Endometrial microvascular endothelial cells (primary cell): ENCODE data around the gene ZBTB12. TPM values are rescaled to one million over a fixed set of nuclear protein-coding genes. Genes with fewer than 3 reads are reported as not detected.
"Not testable (repeated sequence)": the region's sequence is repeated elsewhere in the genome, so short reads cannot be mapped to it uniquely, and the experiment has no call there.

Source experiments
- in situ Hi-C: cut with HindIII; loops from 2 replicates; pipeline ENCODE4 v1.10.0; 2017; ENCODE audit warnings: low sequenced_read_pairs, low pct_unique_long_range_greater_than_20kb; ENCODE audit errors: inconsistent ontology term
- total RNA-seq: library from RNA; depleted of rRNA; stranded (reverse); fragments of >200 nt; gene quantifications from one replicate; pipeline ENCODE4 v1.2.3, GENCODE V29; 2015; ENCODE audit errors: inconsistent ontology term

Gene ZBTB12
- total RNA-seq, 1 donor from 2014 or later, result not detected

GRCh38 chr6:31927863-31928671 is 26.2 kb upstream of the ZBTB12 start:
- in situ Hi-C loops, result loop anchor here (25.0 kb wide), 1 partner anchor 184 kb away; the partner anchor contains the start of gene TNXB

- in situ Hi-C loops, result loop anchor here (25.0 kb wide), 1 partner anchor 185 kb away; the partner anchor contains the start of gene TNXB
Measured at GRCh38 chr6:31927242-31927862, 25.5 kb upstream of the ZBTB12 start, which contains the start of gene C2. C2 (plus strand) TSS chr6:31927717; CDS start chr6:31927753, 36 bp downstream.

- in situ Hi-C loops, result no loop called here
Measured at GRCh38 chr6:31922942-31923341, 21.1 kb upstream of the ZBTB12 start.

GRCh38 chr6:31920811-31921210 is 18.9 kb upstream of the ZBTB12 start:
- in situ Hi-C loops, result no loop called here

- in situ Hi-C loops, result no loop called here
Measured at GRCh38 chr6:31919624-31920303, 17.9 kb upstream of the ZBTB12 start.

GRCh38 chr6:31918069-31918720 is 16.3 kb upstream of the ZBTB12 start:
- in situ Hi-C loops, result no loop called here

- in situ Hi-C loops, result no loop called here
Measured at GRCh38 chr6:31915756-31916155, 13.9 kb upstream of the ZBTB12 start.

GRCh38 chr6:31915351-31915750 is 13.5 kb upstream of the ZBTB12 start:
- in situ Hi-C loops, result no loop called here

- in situ Hi-C loops, result no loop called here
Measured at GRCh38 chr6:31911826-31912585, 10.1 kb upstream of the ZBTB12 start.

- in situ Hi-C loops, result not testable (repeated sequence)
Measured at GRCh38 chr6:31909298-31909697, 7.4 kb upstream of the ZBTB12 start.

GRCh38 chr6:31908791-31909190 is 6.9 kb upstream of the ZBTB12 start:
- in situ Hi-C loops, result no loop called here

GRCh38 chr6:31908255-31908654 is 6.4 kb upstream of the ZBTB12 start:
- in situ Hi-C loops, result not testable (repeated sequence)

- in situ Hi-C loops, result no loop called here
Measured at GRCh38 chr6:31907158-31907813, 5.4 kb upstream of the ZBTB12 start.

- in situ Hi-C loops, result not testable (repeated sequence)
Measured at GRCh38 chr6:31906727-31907126, 4.8 kb upstream of the ZBTB12 start.

- in situ Hi-C loops, result no loop called here
Measured at GRCh38 chr6:31906122-31906521, 4.2 kb upstream of the ZBTB12 start.

GRCh38 chr6:31905041-31905440 is 3.2 kb upstream of the ZBTB12 start:
- in situ Hi-C loops, result no loop called here

- in situ Hi-C loops, result no loop called here
Measured at GRCh38 chr6:31903957-31904356, 2.1 kb upstream of the ZBTB12 start.

GRCh38 chr6:31901415-31901952 is 402 bp downstream of the ZBTB12 start:
- in situ Hi-C loops, result no loop called here
